Measurements from ENCODE around the gene TBC1D13. TPM values are rescaled to one million over a fixed set of nuclear protein-coding genes. Genes with fewer than 3 reads are reported as not detected.
"Not testable (repeated sequence)": the region's sequence is repeated elsewhere in the genome, so short reads cannot be mapped to it uniquely, and the experiment has no call there.

TBC1D13 gene
- total RNA-seq, 1 donor from 2014 or later: 32.8 TPM

DNA sequence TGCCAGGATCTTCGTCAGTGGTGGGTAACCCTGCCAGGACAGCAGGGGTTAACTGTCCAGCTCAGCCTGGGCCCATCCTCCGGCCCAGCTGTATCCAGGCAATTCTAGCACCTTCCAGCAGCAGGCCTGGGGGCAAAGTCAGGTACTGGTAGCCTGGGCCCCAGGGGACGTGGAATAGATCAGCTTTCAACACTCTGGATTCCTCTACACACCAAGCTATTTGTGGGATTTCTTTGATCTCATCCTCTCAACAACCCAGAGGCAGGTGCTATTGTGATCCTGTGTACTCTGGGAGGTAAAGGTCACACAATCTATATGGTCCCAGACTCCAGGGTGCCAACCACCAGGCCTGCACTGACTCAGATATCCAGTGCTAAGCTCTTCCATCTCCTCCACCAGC lies 51.3 kb downstream of the TBC1D13 start:
- Mint-ChIP-seq H3K9me3 (ENCODE audit: unreplicated experiment) (no peaks in the 10 kb centered on the region), H3K27me3 (ENCODE audit: unreplicated experiment) (no peaks in the 10 kb centered on the region), H3K36me3 (ENCODE audit: unreplicated experiment) (peaks cover 7% of the 10 kb centered on the region), H3K4me3 (ENCODE audit: unreplicated experiment) (no peak overlapping the region), H3K27ac (ENCODE audit: unreplicated experiment) (no peak overlapping the region), H3K4me1 (ENCODE audit: unreplicated experiment) (no peaks in the 10 kb centered on the region)
- no peak for DNase-seq (ENCODE audit: extremely low spot score, unreplicated experiment)
- TF ChIP-seq, protein P1, sequence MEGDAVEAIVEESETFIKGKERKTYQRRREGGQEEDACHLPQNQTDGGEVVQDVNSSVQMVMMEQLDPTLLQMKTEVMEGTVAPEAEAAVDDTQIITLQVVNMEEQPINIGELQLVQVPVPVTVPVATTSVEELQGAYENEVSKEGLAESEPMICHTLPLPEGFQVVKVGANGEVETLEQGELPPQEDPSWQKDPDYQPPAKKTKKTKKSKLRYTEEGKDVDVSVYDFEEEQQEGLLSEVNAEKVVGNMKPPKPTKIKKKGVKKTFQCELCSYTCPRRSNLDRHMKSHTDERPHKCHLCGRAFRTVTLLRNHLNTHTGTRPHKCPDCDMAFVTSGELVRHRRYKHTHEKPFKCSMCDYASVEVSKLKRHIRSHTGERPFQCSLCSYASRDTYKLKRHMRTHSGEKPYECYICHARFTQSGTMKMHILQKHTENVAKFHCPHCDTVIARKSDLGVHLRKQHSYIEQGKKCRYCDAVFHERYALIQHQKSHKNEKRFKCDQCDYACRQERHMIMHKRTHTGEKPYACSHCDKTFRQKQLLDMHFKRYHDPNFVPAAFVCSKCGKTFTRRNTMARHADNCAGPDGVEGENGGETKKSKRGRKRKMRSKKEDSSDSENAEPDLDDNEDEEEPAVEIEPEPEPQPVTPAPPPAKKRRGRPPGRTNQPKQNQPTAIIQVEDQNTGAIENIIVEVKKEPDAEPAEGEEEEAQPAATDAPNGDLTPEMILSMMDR (IDR thresholded peaks at IDR 0.05): no peak

DNA sequence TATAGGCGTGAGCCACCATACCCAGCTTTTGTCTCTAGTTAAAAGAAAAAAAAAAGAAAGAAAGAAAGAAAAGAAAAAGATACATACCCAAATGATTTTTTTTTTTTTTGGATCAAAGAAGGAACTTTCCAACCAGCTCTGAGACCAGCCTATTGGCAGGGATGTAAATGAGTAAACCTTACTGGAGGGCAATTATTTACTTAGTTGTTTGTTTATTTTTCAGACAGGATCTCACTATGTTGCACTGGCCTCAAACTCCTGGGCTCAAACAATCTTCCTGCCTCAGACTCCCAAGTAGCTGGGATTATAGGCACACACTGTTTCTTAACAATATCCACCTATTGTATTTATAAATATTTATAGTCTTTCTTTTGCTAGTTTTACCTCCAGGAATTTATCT lies 53.5 kb downstream of the TBC1D13 start:
- peaks cover 9% of the 10 kb centered on the region for H3K4me1 Mint-ChIP-seq (ENCODE audit: unreplicated experiment)
- no peak overlapping the region for H3K4me3 Mint-ChIP-seq (ENCODE audit: unreplicated experiment)
- H3K27ac Mint-ChIP-seq (ENCODE audit: unreplicated experiment): no peak overlapping the region
- no peak for DNase-seq (ENCODE audit: extremely low spot score, unreplicated experiment)
- no peaks in the 10 kb centered on the region for H3K27me3 Mint-ChIP-seq (ENCODE audit: unreplicated experiment)
- peaks cover 7% of the 10 kb centered on the region for H3K36me3 Mint-ChIP-seq (ENCODE audit: unreplicated experiment)
- TF ChIP-seq, protein P1 (IDR thresholded peaks at IDR 0.05): no peak
- H3K9me3 Mint-ChIP-seq (ENCODE audit: unreplicated experiment): no peaks in the 10 kb centered on the region

DNA sequence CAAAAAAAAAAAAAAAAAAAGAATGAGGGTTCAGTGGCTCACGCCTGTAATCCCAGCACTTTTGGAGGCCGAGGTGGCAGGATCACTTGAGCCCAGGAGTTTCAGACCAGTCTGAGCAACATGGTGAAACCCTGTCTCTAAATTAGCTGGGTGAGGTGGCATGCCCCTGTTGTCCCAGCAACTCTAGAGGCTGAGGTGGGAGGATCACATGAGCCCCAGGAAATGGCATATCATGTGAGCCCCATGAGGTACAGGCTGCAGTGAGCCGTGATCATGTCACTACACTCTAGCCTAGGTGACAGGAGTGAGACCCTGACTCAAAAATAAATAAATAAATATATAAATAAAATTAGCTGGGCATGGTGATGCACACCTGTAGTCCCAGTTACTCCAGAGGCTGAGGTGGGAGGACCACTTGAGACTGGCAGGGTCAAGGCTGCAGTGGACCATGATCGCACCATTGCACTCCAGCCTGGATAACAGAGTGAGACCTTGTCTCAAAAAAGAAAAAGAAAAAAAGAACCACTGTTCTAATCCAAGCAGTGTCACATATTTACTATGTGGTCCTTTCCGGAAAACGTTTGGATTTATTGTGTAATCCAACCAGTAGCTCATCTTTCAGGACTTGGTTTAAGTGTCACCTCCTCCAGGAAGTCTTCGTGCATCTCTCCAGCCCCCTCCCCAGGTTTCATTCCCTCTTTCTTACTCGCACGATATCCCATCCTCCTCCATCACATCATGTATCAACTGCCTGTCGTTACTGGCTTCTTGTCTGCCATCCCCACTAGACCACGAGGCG lies 54.8 kb downstream of the TBC1D13 start:
- TF ChIP-seq, protein P1 (IDR thresholded peaks at IDR 0.05): no peak
- H3K4me3 Mint-ChIP-seq (ENCODE audit: unreplicated experiment): no peak overlapping the region

DNA sequence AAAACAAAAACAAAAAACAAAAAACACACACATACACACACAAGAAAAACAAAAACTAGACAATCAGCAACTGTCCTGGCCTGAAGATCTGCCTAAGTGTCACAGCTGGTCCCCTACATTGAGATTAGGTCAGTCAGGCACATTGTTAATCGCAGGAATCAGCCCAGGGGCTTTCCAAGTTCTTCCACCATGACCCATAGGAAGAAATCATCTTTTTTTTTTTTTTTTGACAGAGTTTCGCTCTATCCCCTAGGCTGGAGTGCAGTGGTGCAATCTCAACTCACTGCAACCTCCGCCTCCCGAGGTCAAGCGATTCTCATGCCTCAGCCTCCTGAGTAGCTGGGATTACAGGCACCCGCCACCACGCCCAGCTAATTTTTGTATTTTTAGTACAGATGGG lies 56.1 kb downstream of the TBC1D13 start:
- not testable (repeated sequence) for H3K27me3 Mint-ChIP-seq (ENCODE audit: unreplicated experiment); H3K36me3 Mint-ChIP-seq (ENCODE audit: unreplicated experiment); DNase-seq (ENCODE audit: extremely low spot score, unreplicated experiment); H3K9me3 Mint-ChIP-seq (ENCODE audit: unreplicated experiment); H3K27ac Mint-ChIP-seq (ENCODE audit: unreplicated experiment); H3K4me3 Mint-ChIP-seq (ENCODE audit: unreplicated experiment)
- H3K4me1 Mint-ChIP-seq (ENCODE audit: unreplicated experiment): peaks cover 15% of the 10 kb centered on the region

More for the DNA sequence above, 54.8 kb downstream of the TBC1D13 start:
- no peaks in the 10 kb centered on the region for H3K27me3 Mint-ChIP-seq (ENCODE audit: unreplicated experiment)
- no peak overlapping the region for H3K27ac Mint-ChIP-seq (ENCODE audit: unreplicated experiment)
- peaks cover 15% of the 10 kb centered on the region for H3K4me1 Mint-ChIP-seq (ENCODE audit: unreplicated experiment)
- DNase-seq (ENCODE audit: extremely low spot score, unreplicated experiment): no peak
- no peaks in the 10 kb centered on the region for H3K9me3 Mint-ChIP-seq (ENCODE audit: unreplicated experiment)
- peaks cover 7% of the 10 kb centered on the region for H3K36me3 Mint-ChIP-seq (ENCODE audit: unreplicated experiment)

- peak; percentile 93 for DNase-seq (ENCODE audit: extremely low spot score, unreplicated experiment)
- TF ChIP-seq, protein P1 (IDR thresholded peaks at IDR 0.05): peak; percentile 51
- H3K36me3 Mint-ChIP-seq (ENCODE audit: unreplicated experiment): peaks cover 4% of the 10 kb centered on the region
- H3K9me3 Mint-ChIP-seq (ENCODE audit: unreplicated experiment): no peaks in the 10 kb centered on the region
- H3K4me3 Mint-ChIP-seq (ENCODE audit: unreplicated experiment): no peak overlapping the region
- H3K27ac Mint-ChIP-seq (ENCODE audit: unreplicated experiment): peak overlapping the region; percentile 80
- no peaks in the 10 kb centered on the region for H3K27me3 Mint-ChIP-seq (ENCODE audit: unreplicated experiment)
- H3K4me1 Mint-ChIP-seq (ENCODE audit: unreplicated experiment): peaks cover 15% of the 10 kb centered on the region
Measured at GRCh38 chr9:128845186-128845931, 58.3 kb downstream of the TBC1D13 start.
